ENCODE data around the gene ZNF500.

ZNF500 gene

GRCh38 chr16:4749700-4750257 lies 17.2 kb downstream of the ZNF500 start:
- H3K36me3 ChIP-seq (replicated peaks) = peaks cover 26% of the 10 kb centered on the region

DNA sequence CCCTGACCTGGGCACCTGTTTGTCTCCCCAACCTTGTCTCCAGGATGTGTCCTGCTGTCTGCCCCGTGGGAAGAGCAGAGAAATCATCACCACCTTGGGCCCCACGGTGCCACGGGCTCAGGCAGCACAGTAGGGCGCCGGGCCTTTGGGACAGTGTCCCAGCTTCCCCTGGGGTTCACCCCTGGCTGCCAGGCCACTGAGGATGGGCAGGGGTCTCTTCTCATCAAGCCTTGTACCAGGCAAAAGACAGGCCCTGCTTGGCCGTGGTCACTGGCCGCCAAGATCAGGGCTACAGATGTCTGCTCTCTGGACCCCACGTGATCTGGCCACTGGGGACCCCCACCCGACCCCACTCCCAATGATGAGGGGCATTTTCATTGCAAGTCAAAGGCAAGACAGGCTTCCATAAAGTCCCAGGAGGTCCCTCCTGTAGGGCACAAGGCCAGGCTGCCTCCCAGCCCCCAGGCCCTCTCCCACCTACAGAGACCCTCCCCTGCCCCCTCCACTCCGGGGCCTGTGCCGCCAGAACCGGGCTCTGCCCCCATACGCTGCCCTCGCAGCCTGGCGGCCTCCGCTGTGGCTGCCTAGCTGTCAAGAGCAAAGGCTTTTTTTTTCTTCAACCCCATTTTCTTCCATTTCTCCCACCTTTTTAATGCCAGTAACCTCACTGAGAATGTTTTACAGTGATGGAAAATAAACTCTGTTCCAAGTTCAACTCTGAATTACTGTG lies 18.1 kb downstream of the ZNF500 start:
- in situ Hi-C loops (cut with HindIII; ENCODE audit: low pct_ligation_motif_present, low sequenced_read_pairs) = no loop called here
- no peak for DNase-seq

More at GRCh38 chr16:4749700-4750257, 17.2 kb downstream of the ZNF500 start:
- TF ChIP-seq CTCF (IDR thresholded peaks at IDR 0.05; ENCODE audit: low read depth, low read length, missing control alignments) = no peak
- Histone ChIP-seq H3K4me3 (ENCODE audit: low read depth, low read length) (no peak overlapping the region), H3K27ac (no peak overlapping the region), H3K27me3 (replicated peaks) (no peaks in the 10 kb centered on the region)
- in situ Hi-C loops (cut with HindIII; ENCODE audit: low pct_ligation_motif_present, low sequenced_read_pairs) = no loop called here
- DNase-seq = no peak

DNA sequence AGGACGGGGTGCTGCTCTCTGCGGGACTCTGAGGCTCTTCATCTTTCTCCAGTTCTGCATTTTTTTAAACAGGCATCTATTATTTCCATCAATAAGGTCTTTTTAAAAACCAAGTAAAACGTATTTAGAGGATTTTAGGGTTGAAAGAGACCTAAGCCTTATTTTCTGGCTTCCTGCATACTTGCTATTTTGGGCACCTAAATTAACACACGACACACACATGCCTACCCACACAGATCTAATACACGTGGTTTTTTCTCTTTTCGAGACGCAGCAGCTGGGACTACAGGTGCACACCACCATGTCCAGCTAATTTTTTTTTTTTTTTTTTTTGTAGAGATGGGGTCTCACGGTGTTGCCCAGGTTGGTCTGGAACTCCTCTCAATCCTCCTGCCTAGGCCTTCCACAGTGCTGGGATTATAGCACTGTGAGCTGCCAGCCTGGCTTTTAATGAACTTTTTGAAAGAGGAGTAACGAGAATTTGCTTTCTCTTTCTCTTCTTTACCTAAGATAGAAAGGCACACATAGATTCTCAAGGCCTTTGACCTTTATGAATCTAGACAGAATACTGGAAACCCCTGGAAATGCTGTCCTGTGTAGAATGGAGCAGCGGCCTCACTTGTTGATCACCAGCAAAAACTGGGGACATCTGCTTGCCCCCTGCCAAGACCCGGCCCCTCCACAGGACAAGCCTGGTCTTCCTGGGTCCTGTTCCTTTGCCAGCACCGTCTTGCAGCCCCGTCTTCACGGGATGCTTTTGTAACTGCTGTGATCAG lies 18.9 kb downstream of the ZNF500 start:
- Histone ChIP-seq H3K4me3 (ENCODE audit: low read depth, low read length) (no peak overlapping the region), H3K27ac (no peak overlapping the region), H3K27me3 (replicated peaks) (no peaks in the 10 kb centered on the region), H3K36me3 (replicated peaks) (peaks cover 24% of the 10 kb centered on the region)
- no peak for TF ChIP-seq CTCF (IDR thresholded peaks at IDR 0.05; ENCODE audit: low read depth, low read length, missing control alignments)
- in situ Hi-C loops (cut with HindIII; ENCODE audit: low pct_ligation_motif_present, low sequenced_read_pairs) = no loop called here
- DNase-seq = no peak

More for the DNA sequence above, 18.1 kb downstream of the ZNF500 start:
- H3K36me3 ChIP-seq (replicated peaks) = peaks cover 25% of the 10 kb centered on the region
- no peaks in the 10 kb centered on the region for H3K27me3 ChIP-seq (replicated peaks)
- no peak overlapping the region for H3K27ac ChIP-seq
- H3K4me3 ChIP-seq (ENCODE audit: low read depth, low read length) = no peak overlapping the region
- no peak for TF ChIP-seq CTCF (IDR thresholded peaks at IDR 0.05; ENCODE audit: low read depth, low read length, missing control alignments)

GRCh38 chr16:4746991-4747574 lies 19.9 kb downstream of the ZNF500 start:
- in situ Hi-C loops (cut with HindIII; ENCODE audit: low pct_ligation_motif_present, low sequenced_read_pairs) = no loop called here
- no peak for DNase-seq
- no peak overlapping the region for H3K27ac ChIP-seq
- TF ChIP-seq CTCF (IDR thresholded peaks at IDR 0.05; ENCODE audit: low read depth, low read length, missing control alignments) = no peak
- H3K36me3 ChIP-seq (replicated peaks) = peaks cover 13% of the 10 kb centered on the region
- H3K4me3 ChIP-seq (ENCODE audit: low read depth, low read length) = no peak overlapping the region
- H3K27me3 ChIP-seq (replicated peaks) = no peaks in the 10 kb centered on the region

GRCh38 chr16:4746215-4746614 lies 20.7 kb downstream of the ZNF500 start:
- Histone ChIP-seq H3K36me3 (replicated peaks) (peaks cover 9% of the 10 kb centered on the region), H3K27me3 (replicated peaks) (no peaks in the 10 kb centered on the region), H3K4me3 (ENCODE audit: low read depth, low read length) (no peak overlapping the region), H3K27ac (no peak overlapping the region)
- DNase-seq = no peak
- in situ Hi-C loops (cut with HindIII; ENCODE audit: low pct_ligation_motif_present, low sequenced_read_pairs) = no loop called here
- no peak for TF ChIP-seq CTCF (IDR thresholded peaks at IDR 0.05; ENCODE audit: low read depth, low read length, missing control alignments)

Data from brain microvascular endothelial cell (primary cell).